Heart right ventricle (tissue), 16 donors: ENCODE results near the gene MBD2. TPM values are rescaled to one million over a fixed set of nuclear protein-coding genes. Genes with fewer than 3 reads are reported as not detected.

Source experiments
- ATAC-seq, 8 donors: fragments of 200-7000 bp; cut with Tn5 transposase; one replicate each; pipeline ENCODE4 v1.9.1; 2020; ENCODE audit warnings: mild to moderate bottlenecking in 8 of 8, moderate library complexity in 8 of 8, moderate number of reproducible peaks in 1 of 8
- DNase-seq, 2 donors: peaks; one replicate each; pipeline ENCODE4 v3.0.0-alpha.2; 2020
- H3K27ac ChIP-seq, 10 donors: fragments of 200-600 bp; sonication (generic) in 2 of 10; one replicate each; pipeline versions ENCODE4 v1.5.0 to v1.8.0; 2020 to 2022; ENCODE audit warnings: mild to moderate bottlenecking in 3 of 10
- H3K27me3 ChIP-seq, 7 donors: fragments of 200-600 bp; one replicate each; pipeline ENCODE4 v1.8.0; 2021 to 2022; ENCODE audit warnings: mild to moderate bottlenecking in 2 of 7
- H3K36me3 ChIP-seq, 9 donors: fragments of 200-600 bp; sonication (generic) in 1 of 9; one replicate each; pipeline versions ENCODE4 v1.5.0 to v1.8.0; 2020 to 2022; ENCODE audit warnings: mild to moderate bottlenecking in 2 of 9
- H3K4me1 ChIP-seq, 9 donors: fragments of 200-600 bp; sonication (generic) in 1 of 9; one replicate each; pipeline versions ENCODE4 v1.5.0 to v1.8.0; 2020 to 2022; ENCODE audit warnings: mild to moderate bottlenecking in 4 of 9
- H3K4me3 ChIP-seq, 10 donors: fragments of 200-600 bp; sonication (generic) in 2 of 10; one replicate each; pipeline versions ENCODE4 v1.5.0 to v1.8.0; 2020 to 2022; ENCODE audit warnings: mild to moderate bottlenecking in 7 of 10, moderate library complexity in 2 of 10
- H3K9me3 ChIP-seq, 11 donors: fragments of 200-600 bp in 10 of 11; sonication (generic) in 2 of 11; one replicate each; pipeline versions ENCODE4 v1.5.0 to v1.8.0; 2013 to 2022; ENCODE audit warnings: mild to moderate bottlenecking in 2 of 11, control low read depth in 1 of 11, moderate library complexity in 1 of 11
- WGBS, 2 donors: extraction: QIAGEN DNeasy Blood & Tissue Kit; methylation state at CpG; one replicate each; pipeline ENCODE4 v1.1.7; 2013; ENCODE audit warnings: inconsistent platforms in 1 of 2; 5-methylcytosine and 5-hydroxymethylcytosine counted together
- intact Hi-C, 10 donors: fragments of 100-400 bp; cut with DNase I; formaldehyde crosslinking; loops; one replicate each; pipeline versions ENCODE4 v1.11.1 to v1.14.2; 2022
- polyA plus RNA-seq, 2 donors: library from polyadenylated mRNA; stranded (reverse); fragments of 200-250 nt; gene quantifications; one replicate each; pipeline ENCODE4 v1.2.3, GENCODE V29; 2013
- total RNA-seq, 10 donors: library from RNA; stranded (reverse); fragmentation: NEBNext Ultra II Directional in 3 of 10; extraction: Animal tissue kit (Norgen Biotek cat#: 25700) in 3 of 10; gene quantifications; one replicate each; pipeline versions ENCODE4 v1.2.1 to v1.2.4, GENCODE V29; 2021 to 2023
- TF ChIP-seq, protein P1 (sequence below), 9 donors: fragments of 200-600 bp; sonication (generic) in 2 of 9; IDR thresholded peaks; one replicate each; pipeline versions ENCODE4 v1.5.0 to v1.8.0; 2021 to 2022; ENCODE audit warnings: antibody characterized with exemption in 9 of 9, mild to moderate bottlenecking in 5 of 9, moderate library complexity in 1 of 9
- donor health status: Arrhythmogenic right ventricular cardiomyopathy.
- donor health status: ischemic (EF 13 %, LVEDD 7.1; RV severe dilation, severe dysfunction).
- donor health status: healthy with polysubstance abuse.
- donor health status: DM: no; HTN: yes; CAD: no.
- donor health status: DM: no; HTN: no; CAD: no.
- donor health status: ischemic (EF 25% LVEDD 6.9; RV normal size, moderate dysfunction).
- donor health status: ischemic (EF 25% LVEDD 5.7; RV mildly dilated, moderate dysfunction).
- donor health status: healthy.
- donor health status: DM: yes; HTN: yes; CAD: no.
- donor health status: Ischemic cardiomyopathy.
- donor health status: ischemic (EF 35%, LVEDD 5.7; RV mildly dilated, moderate dysfunction).
- donor health status: nonischemic (EF 11% LVEDD 7.7; RV severe dilation, severe dysfunction).
- donor health status: DM: yes; HTN: yes; CAD: no.
- donor health status: PGD.
- donor health status: ischemic (EF 29% LVEDD 5.4; RV normal size, mild dysfunction).
- donor health status: nonischemic (EF 23%, LVEDD 6.1; RV moderate dilation, normal function).

Gene MBD2
- total and polyA plus RNA-seq, 12 donors = 19.6 to 61.3 (median 41.5) TPM

DNA sequence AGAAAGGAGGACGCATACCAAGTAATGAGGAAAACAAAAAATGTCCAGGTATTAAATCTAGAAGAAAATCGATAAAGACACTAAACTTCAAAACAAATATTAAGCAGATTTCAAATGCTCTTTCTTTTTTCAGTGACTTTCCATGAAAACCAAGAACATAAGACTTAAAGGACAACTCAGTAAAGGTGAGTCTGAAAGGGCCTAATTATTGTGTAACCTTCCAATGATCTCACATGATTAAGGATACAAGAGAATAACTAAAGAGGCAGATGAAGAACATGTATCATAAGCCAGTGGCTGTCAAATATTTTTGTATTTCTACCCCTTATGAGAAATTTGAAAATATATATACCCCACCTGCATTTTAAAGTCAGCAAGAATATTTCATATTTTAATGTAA is 30.7 kb downstream of the MBD2 start:
- TF ChIP-seq, protein P1, sequence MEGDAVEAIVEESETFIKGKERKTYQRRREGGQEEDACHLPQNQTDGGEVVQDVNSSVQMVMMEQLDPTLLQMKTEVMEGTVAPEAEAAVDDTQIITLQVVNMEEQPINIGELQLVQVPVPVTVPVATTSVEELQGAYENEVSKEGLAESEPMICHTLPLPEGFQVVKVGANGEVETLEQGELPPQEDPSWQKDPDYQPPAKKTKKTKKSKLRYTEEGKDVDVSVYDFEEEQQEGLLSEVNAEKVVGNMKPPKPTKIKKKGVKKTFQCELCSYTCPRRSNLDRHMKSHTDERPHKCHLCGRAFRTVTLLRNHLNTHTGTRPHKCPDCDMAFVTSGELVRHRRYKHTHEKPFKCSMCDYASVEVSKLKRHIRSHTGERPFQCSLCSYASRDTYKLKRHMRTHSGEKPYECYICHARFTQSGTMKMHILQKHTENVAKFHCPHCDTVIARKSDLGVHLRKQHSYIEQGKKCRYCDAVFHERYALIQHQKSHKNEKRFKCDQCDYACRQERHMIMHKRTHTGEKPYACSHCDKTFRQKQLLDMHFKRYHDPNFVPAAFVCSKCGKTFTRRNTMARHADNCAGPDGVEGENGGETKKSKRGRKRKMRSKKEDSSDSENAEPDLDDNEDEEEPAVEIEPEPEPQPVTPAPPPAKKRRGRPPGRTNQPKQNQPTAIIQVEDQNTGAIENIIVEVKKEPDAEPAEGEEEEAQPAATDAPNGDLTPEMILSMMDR (IDR thresholded peaks at IDR 0.05) = no peak
- H3K4me1 ChIP-seq = peaks cover 0 to 4% (median 0%) of the 10 kb centered on the region in 9 donors
- no peak overlapping the region for H3K4me3 ChIP-seq
- ATAC-seq = no peak
- intact Hi-C loops = loop anchor here in 1 of 10 donors (10.0 kb wide), 1 partner anchor 81 kb away; no protein-coding TSS in a partner anchor
- peaks cover 0 to 54% (median 0%) of the 10 kb centered on the region in 9 donors for H3K36me3 ChIP-seq
- DNase-seq = no peak
- no peak overlapping the region for H3K27ac ChIP-seq
- 95 to 97% methylated on average over 2 of the region's 2 CpGs for WGBS, 2 donors
- H3K9me3 ChIP-seq = no peaks in the 10 kb centered on the region
- H3K27me3 ChIP-seq = no peaks in the 10 kb centered on the region

DNA sequence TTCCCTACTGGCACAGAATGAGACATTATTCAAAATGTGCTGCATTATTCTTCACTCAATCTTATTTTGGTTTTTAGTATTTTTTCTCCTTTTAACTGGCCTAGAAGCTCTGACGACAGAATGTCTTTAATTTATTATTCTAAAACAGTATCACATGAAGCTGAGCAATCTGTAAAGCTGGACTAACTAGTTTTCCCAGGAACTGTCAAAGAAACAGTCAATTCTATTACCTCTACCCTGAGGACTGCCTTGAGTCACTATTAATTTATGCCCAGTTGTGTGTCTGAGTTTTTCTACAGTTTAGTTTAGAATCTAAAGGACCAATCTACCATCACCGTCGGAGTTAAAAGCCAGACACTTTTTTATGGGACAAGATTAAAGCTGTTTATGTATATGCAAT is 31.6 kb downstream of the MBD2 start:
- Histone ChIP-seq H3K36me3 (peaks cover 0 to 53% (median 2%) of the 10 kb centered on the region in 9 donors), H3K27ac (no peak overlapping the region), H3K4me1 (peaks cover 0 to 4% (median 0%) of the 10 kb centered on the region in 9 donors), H3K27me3 (no peaks in the 10 kb centered on the region), H3K4me3 (no peak overlapping the region), H3K9me3 (no peaks in the 10 kb centered on the region)
- no peak for ATAC-seq
- no peak for DNase-seq
- 95 to 98% methylated on average over 3 of the region's 3 CpGs for WGBS, 2 donors
- intact Hi-C loops = loop anchor here in 1 of 10 donors (10.0 kb wide), 1 partner anchor 82 kb away; no protein-coding TSS in a partner anchor
- TF ChIP-seq, protein P1 (IDR thresholded peaks at IDR 0.05) = no peak

GRCh38 chr18:54192415-54192814 is 32.1 kb downstream of the MBD2 start:
- Histone ChIP-seq H3K4me3 (no peak overlapping the region), H3K27me3 (no peaks in the 10 kb centered on the region), H3K27ac (no peak overlapping the region), H3K36me3 (peaks cover 0 to 53% (median 7%) of the 10 kb centered on the region in 9 donors), H3K9me3 (no peaks in the 10 kb centered on the region), H3K4me1 (peaks cover 0 to 4% (median 0%) of the 10 kb centered on the region in 9 donors)
- intact Hi-C loops = loop anchor here in 1 of 10 donors (10.0 kb wide), 1 partner anchor 82 kb away; no protein-coding TSS in a partner anchor
- ATAC-seq (no peak), DNase-seq (no peak)
- TF ChIP-seq, protein P1 (IDR thresholded peaks at IDR 0.05) = no peak
- 93 to 96% methylated on average over 4 of the region's 4 CpGs for WGBS, 2 donors

- Histone ChIP-seq H3K27me3 (no peaks in the 10 kb centered on the region), H3K9me3 (no peaks in the 10 kb centered on the region), H3K4me3 (no peak overlapping the region), H3K4me1 (peaks cover 0 to 4% (median 0%) of the 10 kb centered on the region in 9 donors), H3K36me3 (peaks cover 0 to 61% (median 8%) of the 10 kb centered on the region in 9 donors), H3K27ac (no peak overlapping the region)
- ATAC-seq (no peak), DNase-seq (no peak)
- TF ChIP-seq, protein P1 (IDR thresholded peaks at IDR 0.05) = no peak
- intact Hi-C loops = loop anchor here in 1 of 10 donors (10.0 kb wide), 1 partner anchor 83 kb away; no protein-coding TSS in a partner anchor
These were observed 33.1 kb downstream of the MBD2 start for GRCh38 chr18:54191352-54191751.
